SK-N-SH treated with all-trans-retinoic acid at 6 μM for 48 hours (cell line): Measurements from ENCODE around the gene TSPAN3.

ENCODE experiments used
- ATAC-seq: fragments of 200-7000 bp; cut with Tn5 transposase; 3 replicates; pipeline ENCODE4 v1.9.1; 2020; ENCODE audit warnings: mild to moderate bottlenecking, moderate library complexity
- ARNTL ChIP-seq: fragments of 450-650 bp; formaldehyde crosslinking; IDR thresholded peaks from 2 replicates; pipeline ENCODE4 v1.5.0; 2020; ENCODE audit warnings: low read depth, mild to moderate bottlenecking, moderate library complexity, borderline replicate concordance
- BACH2 ChIP-seq: fragments of 250-450 bp; sonication (Bioruptor Pico); IDR thresholded peaks from 2 replicates; pipeline ENCODE4 v1.9.0; 2021; ENCODE audit warnings: mild to moderate bottlenecking, borderline replicate concordance
- CREB5 ChIP-seq: fragments of 250-450 bp; sonication (Bioruptor Pico); IDR thresholded peaks from 2 replicates; pipeline ENCODE4 v1.5.1; 2020; ENCODE audit warnings: low read depth, mild to moderate bottlenecking, moderate library complexity
- CSDC2 ChIP-seq: fragments of 250-450 bp; sonication (Bioruptor Pico); IDR thresholded peaks from 2 replicates; pipeline ENCODE4 v1.5.0; 2020; ENCODE audit warnings: mild to moderate bottlenecking, moderate library complexity
- CSRNP3 ChIP-seq: fragments of 250-450 bp; sonication (Bioruptor Pico); IDR thresholded peaks from 2 replicates; pipeline ENCODE4 v1.5.1; 2021; ENCODE audit warnings: mild to moderate bottlenecking, moderate library complexity
- ESRRG ChIP-seq: fragments of 250-450 bp; sonication (Bioruptor Pico); IDR thresholded peaks from 2 replicates; pipeline ENCODE4 v1.6.1; 2021; ENCODE audit warnings: mild to moderate bottlenecking
- GLIS3 ChIP-seq: fragments of 250-450 bp; sonication (Bioruptor Pico); IDR thresholded peaks from 2 replicates; pipeline ENCODE4 v1.5.0; 2020; ENCODE audit warnings: mild to moderate bottlenecking, moderate library complexity
- OSR1 ChIP-seq: fragments of 250-450 bp; sonication (Bioruptor Pico); IDR thresholded peaks from 2 replicates; pipeline ENCODE4 v1.8.0; 2022; ENCODE audit warnings: moderate library complexity, mild to moderate bottlenecking, inconsistent platforms
- PATZ1 ChIP-seq: fragments of 250-450 bp; sonication (Bioruptor Pico); IDR thresholded peaks from 2 replicates; pipeline ENCODE4 v1.8.0; 2020; ENCODE audit warnings: mild to moderate bottlenecking, moderate library complexity, borderline replicate concordance
- POU6F1 ChIP-seq: fragments of 250-450 bp; sonication (Bioruptor Pico); IDR thresholded peaks from 2 replicates; pipeline ENCODE4 v1.8.0; 2021; ENCODE audit warnings: low read depth, mild to moderate bottlenecking, moderate library complexity, borderline replicate concordance
- RARB ChIP-seq: fragments of 250-450 bp; sonication (Bioruptor Pico); IDR thresholded peaks from 2 replicates; pipeline ENCODE4 v1.8.0; 2021; ENCODE audit warnings: mild to moderate bottlenecking, moderate library complexity
- SNAI2 ChIP-seq: fragments of 250-450 bp; sonication (Bioruptor Pico); IDR thresholded peaks from 2 replicates; pipeline ENCODE4 v1.5.0; 2020; ENCODE audit warnings: mild to moderate bottlenecking, moderate library complexity
- TCF4 ChIP-seq: fragments of 250-450 bp; sonication (Bioruptor Pico); IDR thresholded peaks from 2 replicates; pipeline ENCODE4 v1.8.0; 2021; ENCODE audit warnings: mild to moderate bottlenecking, moderate library complexity, borderline replicate concordance
- TOX ChIP-seq: fragments of 250-450 bp; sonication (Bioruptor Pico); IDR thresholded peaks from 2 replicates; pipeline ENCODE4 v1.8.0; 2021; ENCODE audit warnings: mild to moderate bottlenecking, moderate library complexity, borderline replicate concordance
- TSHZ2 ChIP-seq: fragments of 250-450 bp; sonication (Bioruptor Pico); IDR thresholded peaks from 2 replicates; pipeline ENCODE4 v1.5.0; 2020; ENCODE audit warnings: mild to moderate bottlenecking, moderate library complexity
- ZFP3 ChIP-seq: fragments of 250-450 bp; sonication (Bioruptor Pico); IDR thresholded peaks from 2 replicates; pipeline ENCODE4 v1.5.0; 2020; ENCODE audit warnings: mild to moderate bottlenecking, moderate library complexity
- ZFP30 ChIP-seq: fragments of 450-650 bp; formaldehyde crosslinking; IDR thresholded peaks from 2 replicates; pipeline ENCODE4 v1.5.0; 2022; ENCODE audit warnings: mild to moderate bottlenecking, moderate library complexity
- ZNF70 ChIP-seq: fragments of 450-650 bp; formaldehyde crosslinking; IDR thresholded peaks from 2 replicates; pipeline ENCODE4 v1.5.0; 2020; ENCODE audit warnings: mild to moderate bottlenecking, moderate library complexity
- ZNF8 ChIP-seq: fragments of 450-650 bp; formaldehyde crosslinking; IDR thresholded peaks from 2 replicates; pipeline ENCODE4 v1.5.0; 2020; ENCODE audit warnings: mild to moderate bottlenecking, moderate library complexity

The TSPAN3 gene

GRCh38 chr15:77027111-77027696, 43.7 kb downstream of the TSPAN3 start:
- no peak for ATAC-seq
- TF ChIP-seq ESRRG (CRISPR knock-in tag): no peak
- TF ChIP-seq GLIS3: no peak
- no peak for TF ChIP-seq BACH2 (CRISPR knock-in tag)
- no peak for TF ChIP-seq ZNF70 (CRISPR knock-in tag)
- no peak for TF ChIP-seq ZFP30 (CRISPR knock-in tag)
- TF ChIP-seq ARNTL (CRISPR knock-in tag): no peak
- no peak for TF ChIP-seq CSDC2 (CRISPR knock-in tag)
- no peak for TF ChIP-seq ZFP3 (CRISPR knock-in tag)
- no peak for TF ChIP-seq TOX
- no peak for TF ChIP-seq POU6F1 (CRISPR knock-in tag)
- TF ChIP-seq TSHZ2: no peak
- TF ChIP-seq PATZ1: no peak
- TF ChIP-seq SNAI2 (CRISPR knock-in tag): no peak

GRCh38 chr15:77026501-77027110, 44.3 kb downstream of the TSPAN3 start:
- ATAC-seq: no peak
- no peak for TF ChIP-seq CSRNP3 (CRISPR knock-in tag)
- TF ChIP-seq ZFP30 (CRISPR knock-in tag): no peak
- TF ChIP-seq SNAI2 (CRISPR knock-in tag): no peak
- TF ChIP-seq POU6F1 (CRISPR knock-in tag): no peak
- no peak for TF ChIP-seq RARB
- TF ChIP-seq ARNTL (CRISPR knock-in tag): no peak
- no peak for TF ChIP-seq ESRRG (CRISPR knock-in tag)
- TF ChIP-seq ZNF70 (CRISPR knock-in tag): no peak
- no peak for TF ChIP-seq TCF4
- no peak for TF ChIP-seq TOX
- no peak for TF ChIP-seq OSR1 (CRISPR knock-in tag)
- no peak for TF ChIP-seq CREB5 (CRISPR knock-in tag)
- TF ChIP-seq ZNF8 (CRISPR knock-in tag): no peak
